Hepatocyte (in vitro differentiated cells): ENCODE measurements around the gene ZNF581. TPM values are rescaled to one million over a fixed set of nuclear protein-coding genes. Genes with fewer than 3 reads are reported as not detected.

ENCODE experiments used
- DNase-seq: peaks from one replicate; pipeline ENCODE4 v3.0.0-alpha.2; 2016; ENCODE audit warnings: low spot score
- H2AFZ ChIP-seq: fragments of 200-600 bp; sonication (generic); 2 replicates; pipeline ENCODE4 v1.6.0; 2016; ENCODE audit warnings: antibody characterized with exemption, mild to moderate bottlenecking
- H3K27ac ChIP-seq: fragments of 200-600 bp; sonication (generic); 2 replicates; pipeline ENCODE4 v1.5.1; 2016; ENCODE audit warnings: mild to moderate bottlenecking
- H3K27me3 ChIP-seq: fragments of 200-600 bp; sonication (generic); 2 replicates; pipeline ENCODE4 v1.6.1; 2016
- H3K36me3 ChIP-seq: fragments of 200-600 bp; sonication (generic); replicated peaks from 2 replicates; pipeline ENCODE4 v1.5.1; 2016; ENCODE audit warnings: low read depth; ENCODE audit not compliant: insufficient read depth
- H3K4me1 ChIP-seq: fragments of 200-600 bp; sonication (generic); 2 replicates; pipeline ENCODE4 v1.5.1; 2016; ENCODE audit warnings: mild to moderate bottlenecking, moderate library complexity; ENCODE audit not compliant: insufficient read depth
- H3K4me2 ChIP-seq: fragments of 200-600 bp; sonication (generic); 2 replicates; pipeline ENCODE4 v1.6.0; 2016
- H3K4me3 ChIP-seq: fragments of 200-600 bp; sonication (generic); 2 replicates; pipeline ENCODE4 v1.5.1; 2016; ENCODE audit warnings: mild to moderate bottlenecking
- H3K79me2 ChIP-seq: fragments of 200-600 bp; sonication (generic); 2 replicates; pipeline ENCODE4 v1.6.0; 2017; ENCODE audit warnings: mild to moderate bottlenecking
- H3K9me2 ChIP-seq: fragments of 200-600 bp; sonication (generic); replicated peaks from 2 replicates; pipeline ENCODE4 v1.6.0; 2017; ENCODE audit warnings: mild to moderate bottlenecking; ENCODE audit not compliant: insufficient read depth
- H3K9me3 ChIP-seq: fragments of 200-600 bp; sonication (generic); 2 replicates; pipeline ENCODE4 v1.5.1; 2016; ENCODE audit warnings: low read depth, mild to moderate bottlenecking
- H4K20me1 ChIP-seq: fragments of 200-600 bp; sonication (generic); 2 replicates; pipeline ENCODE4 v1.6.0; 2016; ENCODE audit warnings: mild to moderate bottlenecking; ENCODE audit not compliant: insufficient read depth, poor library complexity, severe bottlenecking
- EZH2 ChIP-seq: fragments of 200-600 bp; sonication (generic); IDR thresholded peaks from 2 replicates; pipeline ENCODE4 v1.6.1; 2016; ENCODE audit warnings: antibody characterized with exemption, mild to moderate bottlenecking, borderline replicate concordance
- EZH2phosphoT487 ChIP-seq: fragments of 200-600 bp; sonication (generic); IDR thresholded peaks from one replicate; pipeline ENCODE4 v1.6.1; 2018; ENCODE audit warnings: antibody characterized with exemption, mild to moderate bottlenecking, low read depth, moderate library complexity; ENCODE audit not compliant: unreplicated experiment, severe bottlenecking
- WGBS: methylation state at CpG from one replicate; pipeline ENCODE4 v1.1.6; 2016; ENCODE audit warnings: low lambda C conversion rate; ENCODE audit errors: missing lambda C conversion rate; 5-methylcytosine and 5-hydroxymethylcytosine counted together
- polyA plus RNA-seq: library from polyadenylated mRNA; unstranded; fragments of >200 nt; fragmentation: Nextera tagmentation; extraction: Ambion mirVana; gene quantifications from 2 replicates; pipeline ENCODE4 v1.2.1, GENCODE V29; 2016
- total RNA-seq: library from RNA; depleted of rRNA; stranded (reverse); fragments of >200 nt; gene quantifications from 2 replicates; pipeline ENCODE4 v1.2.3, GENCODE V29; 2014
- TF ChIP-seq, protein P1 (sequence below): fragments of 200-600 bp; sonication (generic); IDR thresholded peaks from 2 replicates; pipeline ENCODE4 v1.5.1; 2016; ENCODE audit warnings: antibody characterized with exemption, mild to moderate bottlenecking; ENCODE audit not compliant: poor library complexity

The ZNF581 gene
- total and polyA plus RNA-seq, 2 experiments from 2014 or later = 12.2 to 22.5 TPM

DNA sequence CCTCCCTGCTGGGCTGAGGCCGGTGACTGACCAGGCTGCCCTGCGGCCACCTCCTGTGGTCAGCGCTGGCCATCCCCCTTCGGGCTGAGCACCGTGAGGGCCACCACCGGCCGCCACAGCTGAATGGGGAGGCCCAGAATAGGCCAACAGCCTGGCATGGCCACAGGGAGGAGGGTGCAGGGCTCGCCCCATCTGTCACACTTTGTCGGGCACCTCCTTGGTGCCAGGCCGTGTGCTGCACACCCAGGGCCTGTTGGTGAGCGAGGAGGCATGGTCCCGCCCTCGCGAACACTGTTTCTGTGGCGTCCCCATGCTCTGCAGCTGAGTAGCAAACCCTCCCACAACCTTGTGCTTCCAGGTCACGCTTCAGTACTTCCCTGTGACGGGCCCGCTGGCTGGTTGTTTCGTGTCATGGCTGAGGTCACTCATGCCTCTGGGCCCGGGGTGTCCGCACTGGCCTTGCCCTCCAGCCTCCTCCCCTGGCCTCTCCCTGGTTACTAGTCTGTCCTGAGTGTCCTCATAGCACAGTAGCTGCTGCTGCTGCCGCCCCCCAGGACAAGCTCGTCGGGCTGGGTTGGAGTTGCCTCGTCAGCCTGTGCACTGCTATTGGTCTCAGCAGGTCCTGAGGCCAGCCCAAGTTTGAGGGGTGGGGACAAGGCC is 46.8 kb downstream of the ZNF581 start:
- WGBS = 96% methylated on average over 25 of the region's 25 CpGs

DNA sequence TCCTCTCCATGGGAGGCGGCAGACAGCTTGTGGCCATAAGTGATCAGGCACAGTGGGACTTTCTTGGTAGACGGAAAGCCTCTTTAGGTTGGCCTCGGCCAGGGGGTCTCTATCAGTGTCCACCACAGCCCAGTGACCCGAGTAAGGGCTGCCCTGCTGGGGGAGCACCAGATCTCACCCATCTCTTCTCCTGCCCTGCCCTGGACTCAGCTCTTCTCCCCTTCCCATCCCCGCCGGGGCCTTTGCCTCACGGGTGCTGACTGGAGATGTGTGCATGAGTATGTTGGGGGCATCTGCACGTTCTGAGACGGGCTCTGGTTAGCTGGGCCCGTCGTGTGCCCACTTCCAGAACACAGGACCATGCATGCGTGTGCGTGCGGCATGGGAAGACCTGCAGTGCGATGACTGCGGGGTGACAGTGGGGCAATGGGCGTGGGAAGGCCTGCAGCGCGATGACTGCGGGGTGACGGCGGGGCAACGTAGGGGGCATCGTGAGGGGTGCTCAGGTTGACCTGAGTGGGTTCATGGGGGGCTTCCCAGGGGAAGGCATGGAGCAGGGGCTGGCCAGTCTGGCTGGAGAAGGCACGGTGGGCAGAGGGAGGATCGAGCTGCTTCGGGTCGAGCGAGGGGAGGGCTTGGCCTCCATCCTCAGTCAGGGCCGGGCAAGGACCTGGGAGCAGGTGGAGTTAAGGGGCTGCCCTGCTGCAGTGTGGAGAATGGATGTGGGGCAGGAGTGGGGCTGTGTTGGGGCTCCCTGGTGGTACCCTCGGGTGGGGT is 47.5 kb downstream of the ZNF581 start:
- Histone ChIP-seq H3K4me2 (no peak overlapping the region), H2AFZ (no peak overlapping the region), H3K36me3 (no peaks in the 10 kb centered on the region), H3K4me1 (peaks cover 3% of the 10 kb centered on the region), H3K4me3 (no peak overlapping the region), H3K9me3 (no peaks in the 10 kb centered on the region), H3K27me3 (no peaks in the 10 kb centered on the region), H3K9me2 (no peaks in the 10 kb centered on the region), H4K20me1 (peaks cover 10% of the 10 kb centered on the region), H3K27ac (no peak overlapping the region), H3K79me2 (peaks cover 22% of the 10 kb centered on the region)
- 95% methylated on average over 26 of the region's 31 CpGs for WGBS
- no peak for DNase-seq
- no peak for TF ChIP-seq EZH2phosphoT487
- TF ChIP-seq, protein P1, sequence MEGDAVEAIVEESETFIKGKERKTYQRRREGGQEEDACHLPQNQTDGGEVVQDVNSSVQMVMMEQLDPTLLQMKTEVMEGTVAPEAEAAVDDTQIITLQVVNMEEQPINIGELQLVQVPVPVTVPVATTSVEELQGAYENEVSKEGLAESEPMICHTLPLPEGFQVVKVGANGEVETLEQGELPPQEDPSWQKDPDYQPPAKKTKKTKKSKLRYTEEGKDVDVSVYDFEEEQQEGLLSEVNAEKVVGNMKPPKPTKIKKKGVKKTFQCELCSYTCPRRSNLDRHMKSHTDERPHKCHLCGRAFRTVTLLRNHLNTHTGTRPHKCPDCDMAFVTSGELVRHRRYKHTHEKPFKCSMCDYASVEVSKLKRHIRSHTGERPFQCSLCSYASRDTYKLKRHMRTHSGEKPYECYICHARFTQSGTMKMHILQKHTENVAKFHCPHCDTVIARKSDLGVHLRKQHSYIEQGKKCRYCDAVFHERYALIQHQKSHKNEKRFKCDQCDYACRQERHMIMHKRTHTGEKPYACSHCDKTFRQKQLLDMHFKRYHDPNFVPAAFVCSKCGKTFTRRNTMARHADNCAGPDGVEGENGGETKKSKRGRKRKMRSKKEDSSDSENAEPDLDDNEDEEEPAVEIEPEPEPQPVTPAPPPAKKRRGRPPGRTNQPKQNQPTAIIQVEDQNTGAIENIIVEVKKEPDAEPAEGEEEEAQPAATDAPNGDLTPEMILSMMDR = no peak
- TF ChIP-seq EZH2 = no peak

More for the DNA sequence above, 46.8 kb downstream of the ZNF581 start:
- Histone ChIP-seq H2AFZ (no peak overlapping the region), H3K4me1 (peaks cover 8% of the 10 kb centered on the region), H3K9me3 (no peaks in the 10 kb centered on the region), H3K4me2 (no peak overlapping the region), H3K9me2 (no peaks in the 10 kb centered on the region), H3K27me3 (no peaks in the 10 kb centered on the region), H4K20me1 (peaks cover 13% of the 10 kb centered on the region), H3K27ac (no peak overlapping the region), H3K4me3 (no peak overlapping the region), H3K36me3 (no peaks in the 10 kb centered on the region), H3K79me2 (peaks cover 29% of the 10 kb centered on the region)
- TF ChIP-seq, protein P1 = no peak
- TF ChIP-seq EZH2phosphoT487 (no peak), EZH2 (no peak)
- no peak for DNase-seq

DNA sequence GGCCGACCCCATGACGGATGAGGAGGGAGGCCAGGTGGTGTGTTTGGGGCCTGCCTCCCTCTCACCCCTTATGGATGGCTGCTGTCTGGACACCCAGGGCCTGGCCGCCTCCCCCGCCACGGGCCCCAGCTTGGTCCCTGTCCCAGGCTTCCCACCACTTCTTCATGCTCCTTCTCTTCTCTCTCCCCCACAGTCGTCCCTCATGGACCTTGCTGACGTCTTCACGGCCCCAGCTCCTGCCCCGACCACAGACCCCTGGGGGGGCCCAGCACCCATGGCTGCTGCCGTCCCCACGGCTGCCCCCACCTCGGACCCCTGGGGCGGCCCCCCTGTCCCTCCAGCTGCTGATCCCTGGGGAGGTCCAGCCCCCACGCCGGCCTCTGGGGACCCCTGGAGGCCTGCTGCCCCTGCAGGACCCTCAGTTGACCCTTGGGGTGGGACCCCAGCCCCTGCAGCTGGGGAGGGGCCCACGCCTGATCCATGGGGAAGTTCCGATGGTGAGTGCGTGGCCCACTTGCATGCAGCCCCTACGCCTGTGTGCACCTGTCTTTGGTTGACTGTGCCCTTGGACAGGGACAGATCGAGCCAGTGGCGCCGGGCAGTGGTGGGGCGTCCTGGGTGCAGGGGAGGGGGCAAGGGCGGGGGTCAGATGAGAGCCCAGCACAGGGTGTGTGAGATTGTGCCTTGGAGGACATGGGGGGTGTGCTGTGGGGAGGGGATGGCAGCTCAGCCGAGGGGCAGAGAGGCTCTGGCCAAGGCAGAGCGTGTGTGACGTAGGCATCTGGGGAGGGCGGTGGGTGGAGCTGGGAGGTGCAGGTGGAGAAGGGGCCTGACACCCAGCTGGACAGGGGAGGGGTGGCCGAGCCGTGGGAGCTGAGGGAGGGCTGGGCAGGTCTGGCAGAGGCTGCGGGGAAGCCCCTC is 48.4 kb downstream of the ZNF581 start:
- peaks cover 14% of the 10 kb centered on the region for H3K79me2 ChIP-seq
- no peak for DNase-seq
- H3K27me3 ChIP-seq = no peaks in the 10 kb centered on the region
- no peak overlapping the region for H3K4me2 ChIP-seq
- TF ChIP-seq EZH2 (no peak), EZH2phosphoT487 (no peak)
- TF ChIP-seq, protein P1 = no peak
- H3K9me3 ChIP-seq = no peaks in the 10 kb centered on the region
- no peak overlapping the region for H3K4me3 ChIP-seq
- H4K20me1 ChIP-seq = peaks cover 6% of the 10 kb centered on the region
- no peaks in the 10 kb centered on the region for H3K9me2 ChIP-seq
- no peaks in the 10 kb centered on the region for H3K36me3 ChIP-seq
- H3K27ac ChIP-seq = no peak overlapping the region
- 98% methylated on average over 13 of the region's 31 CpGs for WGBS
- peaks cover 3% of the 10 kb centered on the region for H3K4me1 ChIP-seq
- no peak overlapping the region for H2AFZ ChIP-seq
